Measurements from ENCODE around the gene PCBP3.

- TF ChIP-seq EZH2 (IDR thresholded peaks at IDR 0.05; ENCODE audit: borderline replicate concordance, insufficient read depth, low read length, poor library complexity, severe bottlenecking): no peak
- TF ChIP-seq, protein P1, sequence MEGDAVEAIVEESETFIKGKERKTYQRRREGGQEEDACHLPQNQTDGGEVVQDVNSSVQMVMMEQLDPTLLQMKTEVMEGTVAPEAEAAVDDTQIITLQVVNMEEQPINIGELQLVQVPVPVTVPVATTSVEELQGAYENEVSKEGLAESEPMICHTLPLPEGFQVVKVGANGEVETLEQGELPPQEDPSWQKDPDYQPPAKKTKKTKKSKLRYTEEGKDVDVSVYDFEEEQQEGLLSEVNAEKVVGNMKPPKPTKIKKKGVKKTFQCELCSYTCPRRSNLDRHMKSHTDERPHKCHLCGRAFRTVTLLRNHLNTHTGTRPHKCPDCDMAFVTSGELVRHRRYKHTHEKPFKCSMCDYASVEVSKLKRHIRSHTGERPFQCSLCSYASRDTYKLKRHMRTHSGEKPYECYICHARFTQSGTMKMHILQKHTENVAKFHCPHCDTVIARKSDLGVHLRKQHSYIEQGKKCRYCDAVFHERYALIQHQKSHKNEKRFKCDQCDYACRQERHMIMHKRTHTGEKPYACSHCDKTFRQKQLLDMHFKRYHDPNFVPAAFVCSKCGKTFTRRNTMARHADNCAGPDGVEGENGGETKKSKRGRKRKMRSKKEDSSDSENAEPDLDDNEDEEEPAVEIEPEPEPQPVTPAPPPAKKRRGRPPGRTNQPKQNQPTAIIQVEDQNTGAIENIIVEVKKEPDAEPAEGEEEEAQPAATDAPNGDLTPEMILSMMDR (IDR thresholded peaks at IDR 0.05; ENCODE audit: poor library complexity, severe bottlenecking): no peak
- no peak for TF ChIP-seq TAF1 (IDR thresholded peaks at IDR 0.05; ENCODE audit: low read depth)
- TF ChIP-seq, protein P2, sequence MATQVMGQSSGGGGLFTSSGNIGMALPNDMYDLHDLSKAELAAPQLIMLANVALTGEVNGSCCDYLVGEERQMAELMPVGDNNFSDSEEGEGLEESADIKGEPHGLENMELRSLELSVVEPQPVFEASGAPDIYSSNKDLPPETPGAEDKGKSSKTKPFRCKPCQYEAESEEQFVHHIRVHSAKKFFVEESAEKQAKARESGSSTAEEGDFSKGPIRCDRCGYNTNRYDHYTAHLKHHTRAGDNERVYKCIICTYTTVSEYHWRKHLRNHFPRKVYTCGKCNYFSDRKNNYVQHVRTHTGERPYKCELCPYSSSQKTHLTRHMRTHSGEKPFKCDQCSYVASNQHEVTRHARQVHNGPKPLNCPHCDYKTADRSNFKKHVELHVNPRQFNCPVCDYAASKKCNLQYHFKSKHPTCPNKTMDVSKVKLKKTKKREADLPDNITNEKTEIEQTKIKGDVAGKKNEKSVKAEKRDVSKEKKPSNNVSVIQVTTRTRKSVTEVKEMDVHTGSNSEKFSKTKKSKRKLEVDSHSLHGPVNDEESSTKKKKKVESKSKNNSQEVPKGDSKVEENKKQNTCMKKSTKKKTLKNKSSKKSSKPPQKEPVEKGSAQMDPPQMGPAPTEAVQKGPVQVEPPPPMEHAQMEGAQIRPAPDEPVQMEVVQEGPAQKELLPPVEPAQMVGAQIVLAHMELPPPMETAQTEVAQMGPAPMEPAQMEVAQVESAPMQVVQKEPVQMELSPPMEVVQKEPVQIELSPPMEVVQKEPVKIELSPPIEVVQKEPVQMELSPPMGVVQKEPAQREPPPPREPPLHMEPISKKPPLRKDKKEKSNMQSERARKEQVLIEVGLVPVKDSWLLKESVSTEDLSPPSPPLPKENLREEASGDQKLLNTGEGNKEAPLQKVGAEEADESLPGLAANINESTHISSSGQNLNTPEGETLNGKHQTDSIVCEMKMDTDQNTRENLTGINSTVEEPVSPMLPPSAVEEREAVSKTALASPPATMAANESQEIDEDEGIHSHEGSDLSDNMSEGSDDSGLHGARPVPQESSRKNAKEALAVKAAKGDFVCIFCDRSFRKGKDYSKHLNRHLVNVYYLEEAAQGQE (IDR thresholded peaks at IDR 0.05; ENCODE audit: borderline replicate concordance): no peak
- TF ChIP-seq RAD21 (conservative IDR thresholded peaks at IDR 0.05): no peak
- TF ChIP-seq POLR2AphosphoS5 (IDR thresholded peaks at IDR 0.05): no peak
- TF ChIP-seq MXI1 (conservative IDR thresholded peaks at IDR 0.05; ENCODE audit: poor library complexity, severe bottlenecking): no peak
- TF ChIP-seq EP300 (conservative IDR thresholded peaks at IDR 0.05; ENCODE audit: poor library complexity, severe bottlenecking): no peak
These were observed 135.2 kb downstream of the PCBP3 start for GRCh38 chr21:45778686-45779085.

All from neural cell (in vitro differentiated cells).